ENCODE results near the gene MADD.

MADD gene

DNA sequence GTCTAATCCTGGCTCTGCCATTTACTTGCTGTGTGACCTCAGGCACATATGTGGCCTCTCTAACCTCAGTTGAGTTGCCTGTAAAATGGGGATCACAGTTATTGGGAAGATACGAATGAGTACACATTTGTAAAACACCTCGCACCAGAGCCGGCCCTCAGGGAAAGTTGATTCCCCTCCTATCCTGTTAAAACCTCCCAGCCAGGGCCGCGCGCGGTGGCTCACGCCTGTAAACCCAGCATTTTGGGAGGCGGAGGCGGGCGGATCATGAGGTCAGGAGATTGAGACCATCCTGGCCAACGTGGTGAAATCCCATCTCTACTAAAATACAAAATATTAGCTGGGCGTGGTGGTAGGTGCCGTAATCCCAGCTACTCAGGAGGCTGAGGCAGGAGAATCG lies 90.4 kb downstream of the MADD start:
- DNase-seq: no peak

DNA sequence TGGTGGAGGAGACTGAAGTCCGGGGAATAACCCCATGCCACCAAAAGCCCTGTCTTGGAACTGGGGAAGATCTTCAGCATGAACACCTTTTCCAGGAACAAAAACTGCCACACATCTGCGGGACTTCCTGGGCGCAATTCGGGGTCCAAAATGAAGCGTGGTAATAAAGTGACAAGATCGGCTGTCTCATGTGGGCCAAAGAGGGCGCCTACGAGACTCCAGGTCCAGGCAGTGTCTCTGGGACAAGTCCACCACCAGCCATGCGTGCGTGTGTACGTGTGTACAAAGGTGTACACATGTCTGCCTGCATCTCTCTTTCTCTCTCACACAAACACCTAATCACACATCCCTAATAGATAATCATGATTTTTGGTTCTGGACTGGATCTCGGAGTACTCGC lies 91.5 kb downstream of the MADD start:
- no peak for DNase-seq

DNA sequence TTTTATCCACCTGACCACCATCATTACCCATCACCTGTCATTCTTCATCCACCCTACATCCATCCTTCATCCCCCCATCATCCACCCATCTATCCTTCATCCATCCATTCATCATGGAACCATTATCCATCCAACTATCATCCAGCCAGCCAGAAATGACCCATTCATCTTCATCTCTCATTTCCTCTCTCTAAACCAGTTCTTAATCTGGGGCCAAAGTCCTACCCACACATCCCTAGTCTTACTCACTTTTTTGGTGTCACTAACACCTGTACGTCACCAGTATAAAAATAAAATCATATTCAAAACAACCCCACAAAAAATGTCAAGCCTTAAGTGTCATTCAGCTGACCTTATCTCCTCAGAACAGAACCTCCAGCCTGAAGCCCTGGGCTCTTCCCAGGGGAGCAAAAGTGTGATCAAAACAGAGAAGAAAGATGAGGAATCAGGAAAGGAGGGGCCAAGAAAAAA lies 96.1 kb downstream of the MADD start:
- DNase-seq: no peak

- no peak for DNase-seq
These were observed 99.7 kb downstream of the MADD start for GRCh38 chr11:47369676-47370075.

DNA sequence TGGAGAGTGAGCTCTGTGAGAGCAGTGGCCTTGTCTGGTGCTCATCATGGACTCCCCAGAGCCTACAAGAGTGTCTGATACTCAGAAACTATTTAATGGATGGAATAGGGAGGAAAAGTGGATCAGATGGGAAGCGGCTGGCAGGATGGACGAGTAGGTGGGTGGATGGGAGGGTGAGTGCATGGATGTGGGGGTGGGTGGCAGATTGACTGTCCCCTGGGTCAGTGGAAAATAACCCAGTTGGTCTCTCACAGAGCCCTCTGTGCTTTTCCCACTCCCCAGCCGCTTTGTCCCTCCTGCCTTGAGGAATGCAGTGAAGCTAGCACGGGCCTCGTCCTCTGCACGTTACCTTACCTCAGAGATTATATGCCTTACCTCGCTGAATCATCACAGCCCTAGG lies 102.5 kb downstream of the MADD start:
- DNase-seq: no peak

GRCh38 chr11:47373876-47374719 lies 104.2 kb downstream of the MADD start:
- no peak for DNase-seq

DNA sequence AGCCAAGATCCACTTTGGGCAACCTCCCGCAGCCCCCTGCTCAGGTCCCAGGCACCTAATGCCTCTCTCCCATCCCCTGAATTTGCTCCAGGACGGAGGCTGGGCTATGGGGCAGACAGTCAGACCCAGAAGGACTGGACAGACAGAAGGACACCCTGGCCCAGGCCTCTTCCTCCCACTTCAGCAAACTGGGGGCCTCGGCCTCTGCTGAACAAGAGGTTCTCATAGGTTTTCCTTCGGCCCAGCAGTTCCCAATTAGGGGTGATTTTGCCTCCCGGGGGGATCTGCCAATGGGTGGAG lies 104.7 kb downstream of the MADD start:
- DNase-seq: no peak

GRCh38 chr11:47375020-47375419 lies 105.1 kb downstream of the MADD start:
- no peak for DNase-seq

DNA sequence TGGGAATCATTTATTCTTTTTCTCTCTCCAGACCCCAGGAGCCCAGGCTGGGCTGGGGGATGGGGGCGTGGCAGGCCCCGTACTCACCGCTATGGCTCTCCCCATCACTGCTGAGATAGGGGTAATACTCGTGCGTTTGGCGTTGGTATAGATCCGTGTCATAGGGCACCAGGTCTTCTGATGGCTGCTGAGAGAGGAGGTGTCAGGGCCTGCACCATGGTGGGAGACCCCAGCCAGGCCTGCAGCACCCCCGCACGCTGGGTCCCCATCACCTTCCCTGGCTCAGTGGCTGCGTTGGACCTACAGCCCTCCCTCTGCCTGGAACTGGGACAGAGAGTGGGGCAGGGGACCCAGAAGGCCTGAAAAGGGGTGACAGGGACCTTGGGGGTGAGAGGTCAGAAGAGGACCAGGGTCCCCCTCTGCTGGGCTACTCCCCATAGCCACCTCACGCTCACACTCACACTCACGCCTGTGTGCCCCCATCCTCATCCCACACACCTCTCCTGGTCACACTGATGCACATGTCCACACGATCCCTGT lies 105.7 kb downstream of the MADD start:
- no peak for DNase-seq

GRCh38 chr11:47376107-47376524 lies 106.2 kb downstream of the MADD start:
- DNase-seq: no peak

DNA sequence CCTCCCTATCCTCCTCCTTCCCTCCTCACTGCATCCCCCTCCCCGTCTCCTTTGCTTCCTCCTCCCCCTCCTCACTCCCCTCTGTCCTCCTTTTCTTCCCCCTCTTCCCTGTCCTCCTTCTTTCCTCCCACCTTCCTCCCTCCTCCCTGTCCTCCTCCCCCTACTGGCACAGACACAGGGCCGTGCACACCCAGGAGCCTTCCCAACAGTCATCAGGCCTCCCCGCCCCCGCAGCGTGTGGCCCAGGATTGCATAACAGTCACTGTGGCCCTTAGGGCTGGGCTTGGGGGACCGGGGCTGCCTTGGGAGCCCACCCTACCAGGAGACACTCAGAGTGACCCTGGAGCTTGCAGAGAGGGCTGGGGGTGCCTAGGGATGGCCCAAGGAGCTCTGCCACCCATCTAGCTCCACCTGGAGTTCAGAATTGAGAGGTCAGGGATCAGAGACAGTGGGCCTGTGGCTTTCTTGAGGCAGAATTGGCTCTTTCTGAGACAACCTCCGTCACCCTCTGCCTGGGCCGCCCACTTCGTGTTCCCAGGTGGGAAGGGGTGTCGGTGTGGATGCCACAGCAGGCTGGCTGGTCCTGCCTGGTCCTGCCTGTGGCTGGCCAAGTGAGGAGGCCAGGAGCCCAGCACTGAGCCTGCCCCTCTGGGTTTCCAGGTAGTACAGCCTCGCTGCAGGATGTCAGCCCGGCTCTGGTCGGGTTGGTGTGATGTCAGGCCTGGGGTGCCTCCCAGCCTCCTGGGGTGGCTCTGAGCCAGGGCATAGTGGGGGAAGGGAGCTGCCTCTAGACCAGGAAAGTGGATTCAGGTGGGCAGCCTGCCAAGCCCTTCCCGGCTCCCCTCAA lies 106.8 kb downstream of the MADD start:
- DNase-seq: no peak

- no peak for DNase-seq
These were observed 107.7 kb downstream of the MADD start for GRCh38 chr11:47377571-47378009.

GRCh38 chr11:47378010-47378835 lies 108.3 kb downstream of the MADD start, which contains the start of gene SPI1:
Gene SPI1 (minus strand): TSS chr11:47378547. CDS start chr11:47378353, 194 bp downstream.
- no peak for DNase-seq

- no peak for DNase-seq
These were observed 108.9 kb downstream of the MADD start for GRCh38 chr11:47378836-47379170.

- DNase-seq: no peak
These were observed 109.4 kb downstream of the MADD start for GRCh38 chr11:47379317-47379716.

Measured in NCI-H1436 treated with DMSO at 0.1 percent for 48 hours (cell line).